Effector CD4-positive, alpha-beta T cell (primary cell): ENCODE results near the gene CIRBP.
A peak's percentile ranks its signal among the peaks of the same experiment; 100 is the strongest.
"Not testable (repeated sequence)": the region's sequence is repeated elsewhere in the genome, so short reads cannot be mapped to it uniquely, and the experiment has no call there.

Experiments
- DNase-seq: peaks from one replicate; pipeline ENCODE4 v3.0.0-alpha.2; 2020

CIRBP gene

DNA sequence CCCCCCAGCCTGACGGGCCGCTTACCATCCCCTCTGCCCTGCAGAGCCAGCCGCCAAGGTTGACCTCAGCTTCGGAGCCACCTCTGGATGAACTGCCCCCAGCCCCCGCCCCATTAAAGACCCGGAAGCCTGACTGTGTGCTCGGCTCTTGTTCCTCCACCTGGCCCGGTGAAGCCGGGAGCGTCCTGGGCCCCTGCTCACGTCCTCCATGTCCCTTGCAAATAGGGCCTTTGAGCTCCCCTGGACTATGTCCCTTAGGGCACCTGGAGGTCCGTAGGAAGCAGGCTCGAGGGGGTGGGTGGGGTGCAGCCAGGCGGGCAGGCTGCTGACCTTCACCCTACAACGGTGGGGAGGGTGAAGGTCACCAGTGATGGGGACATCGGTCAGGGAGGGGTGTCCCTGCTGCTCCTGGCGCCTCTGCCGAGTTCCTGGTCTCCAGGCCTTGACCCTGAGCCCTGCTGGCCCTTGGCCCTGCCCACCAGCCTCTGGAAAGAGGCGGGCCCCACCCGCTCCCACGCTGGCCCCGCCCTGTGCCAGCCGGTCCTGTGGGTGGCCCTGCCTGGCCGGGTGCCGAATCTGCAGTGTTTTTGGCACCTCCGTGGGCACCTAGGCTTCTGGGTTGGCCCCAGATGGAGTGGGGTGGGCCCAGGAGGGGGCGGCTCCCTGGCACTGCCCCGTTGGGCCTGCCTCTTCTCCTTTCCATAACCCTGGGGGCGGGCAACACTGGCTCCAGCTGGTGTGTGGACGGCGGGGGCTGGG is 24.3 kb upstream of the CIRBP start:
- DNase-seq = no peak

DNA sequence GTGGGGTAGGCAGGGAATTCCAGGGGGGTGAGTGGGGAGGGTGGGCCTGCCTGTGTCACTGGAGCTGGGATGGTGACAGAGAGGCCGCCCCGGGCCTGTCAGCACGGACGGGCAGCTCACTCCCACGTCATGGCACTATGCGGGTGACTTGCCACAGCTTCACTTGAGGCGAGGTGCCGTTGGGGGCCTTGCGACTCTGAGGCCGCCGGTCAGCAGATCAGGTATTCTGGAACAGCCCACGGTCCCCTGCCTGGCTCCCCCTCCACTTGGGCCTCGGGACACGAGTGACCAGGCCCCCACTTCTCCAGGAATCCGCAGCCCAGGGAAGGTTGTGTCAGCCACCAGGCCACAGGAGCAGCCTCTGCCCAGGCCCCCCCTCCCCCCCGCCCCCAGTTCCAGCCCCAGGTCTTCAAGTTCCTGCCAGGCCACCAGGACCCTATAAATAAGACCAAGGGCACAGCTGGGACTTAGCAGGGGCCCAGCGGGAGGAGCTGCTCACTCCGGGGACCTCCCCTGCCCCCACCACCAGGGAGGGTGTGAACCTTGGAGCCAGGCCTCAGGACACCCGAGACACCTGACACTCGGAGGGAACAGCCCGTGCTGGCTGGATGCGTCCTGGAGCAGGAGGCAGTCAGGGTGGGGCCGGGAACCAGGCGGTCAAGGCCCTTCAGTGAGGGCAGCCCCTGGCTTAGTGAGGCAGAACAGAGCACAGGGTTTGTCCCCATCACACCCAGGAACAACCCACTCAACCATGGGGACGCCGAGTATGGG is 23.5 kb upstream of the CIRBP start:
- DNase-seq = no peak

DNA sequence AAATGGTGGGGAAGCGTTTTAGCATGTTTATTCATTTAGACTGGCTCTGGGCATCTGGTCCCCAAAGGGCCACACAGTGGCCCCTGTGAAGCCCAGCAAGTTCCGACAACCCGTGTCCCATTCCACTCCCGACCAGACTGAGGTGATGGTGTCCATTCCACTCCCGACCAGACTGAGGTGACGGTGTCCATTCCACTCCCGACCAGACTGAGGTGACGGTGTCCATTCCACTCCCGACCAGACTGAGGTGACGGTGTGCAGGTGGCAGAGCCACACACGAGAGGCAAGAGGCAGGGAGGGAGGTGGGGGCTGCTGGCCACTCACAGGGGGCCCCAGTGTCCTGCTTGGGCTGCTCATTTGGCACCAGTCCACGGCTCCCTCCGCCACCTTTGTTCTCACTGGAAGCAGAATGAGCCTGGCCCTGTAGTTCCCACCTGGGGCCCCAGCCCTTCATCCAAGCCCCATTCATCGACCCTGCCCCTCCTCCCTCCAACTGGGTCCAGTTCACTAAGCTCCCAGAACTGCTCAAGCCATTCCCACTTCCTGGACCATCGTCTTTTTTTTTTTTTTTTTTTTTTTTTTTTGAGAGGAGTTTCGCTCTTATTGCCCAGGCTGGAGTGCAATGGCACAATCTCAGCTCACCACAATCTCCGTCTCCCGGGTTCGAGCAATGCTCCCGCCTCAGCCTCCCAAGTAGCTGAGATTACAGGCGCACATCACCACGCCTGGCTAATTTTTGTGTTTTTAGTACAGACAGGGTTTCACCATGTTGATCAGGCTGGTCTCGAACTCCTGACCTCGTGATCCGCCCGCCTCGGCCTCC is 22.7 kb upstream of the CIRBP start:
- DNase-seq = not testable (repeated sequence)

- DNase-seq = no peak
Measured at GRCh38 chr19:1247748-1248138, 21.4 kb upstream of the CIRBP start.

DNA sequence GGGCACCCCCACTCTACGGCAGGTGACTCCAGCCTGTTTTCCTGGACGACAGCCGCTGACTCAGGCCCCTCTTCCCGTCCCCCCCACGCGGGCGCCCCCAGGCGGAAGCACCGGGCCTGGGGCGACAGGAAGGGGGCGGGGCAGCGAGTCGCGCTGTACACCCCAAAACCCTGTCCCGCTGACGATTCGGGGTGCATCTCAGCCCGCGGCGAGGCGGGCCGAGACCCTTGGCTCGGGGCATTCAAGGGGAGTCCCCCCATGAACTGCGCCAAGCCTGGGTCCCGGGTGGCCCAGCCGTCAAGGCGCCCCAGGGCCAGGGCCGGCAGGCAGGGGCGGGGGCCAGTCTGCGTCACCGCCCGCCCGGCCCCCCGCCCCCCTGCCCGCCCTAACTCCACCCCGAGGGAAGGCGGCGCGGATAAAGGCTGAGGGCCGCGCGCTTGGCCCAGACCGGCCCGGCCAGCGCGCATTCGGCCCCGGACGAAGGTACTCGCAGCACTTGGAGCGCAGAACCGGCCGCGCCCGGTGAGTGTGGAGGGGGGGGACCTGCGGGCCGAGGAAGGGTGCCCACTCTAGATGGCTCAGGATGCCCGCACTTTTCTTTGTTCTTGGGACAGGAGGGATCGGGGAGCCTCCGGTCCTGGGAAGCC is 20.9 kb upstream of the CIRBP start, which contains the start of gene MIDN:
TSS of gene MIDN (plus strand) at position 445 of the 647 bp plus-strand sequence. CDS start 1,714 bp downstream, outside the sequence.
- peak; percentile 71 for DNase-seq

DNA sequence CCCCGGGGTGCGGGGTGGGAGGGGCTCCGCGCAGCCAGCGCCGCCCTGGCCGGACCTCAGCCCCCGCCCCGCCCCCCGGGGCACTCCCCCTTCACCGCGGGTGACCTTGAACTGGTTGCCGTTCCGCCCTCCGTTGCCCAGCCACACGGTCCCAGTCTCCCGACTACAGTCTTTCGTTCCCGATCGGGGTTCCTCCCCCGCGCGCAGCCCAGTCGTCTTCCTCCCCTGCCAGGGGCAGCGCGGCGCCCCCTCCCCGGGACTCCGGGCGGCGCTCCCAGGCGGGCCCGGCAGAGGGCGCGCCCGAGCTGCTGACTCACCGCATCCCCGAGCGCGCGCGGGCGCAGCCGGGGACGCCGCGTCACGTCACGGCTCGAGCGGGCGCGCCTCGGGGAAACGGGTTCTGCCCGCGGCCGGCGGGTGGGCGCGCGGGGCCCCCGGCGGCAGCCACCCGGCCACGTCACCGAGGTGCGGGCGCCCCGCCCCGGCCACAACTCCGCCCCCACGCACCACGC is 20.3 kb upstream of the CIRBP start:
- DNase-seq = peak; percentile 80

DNA sequence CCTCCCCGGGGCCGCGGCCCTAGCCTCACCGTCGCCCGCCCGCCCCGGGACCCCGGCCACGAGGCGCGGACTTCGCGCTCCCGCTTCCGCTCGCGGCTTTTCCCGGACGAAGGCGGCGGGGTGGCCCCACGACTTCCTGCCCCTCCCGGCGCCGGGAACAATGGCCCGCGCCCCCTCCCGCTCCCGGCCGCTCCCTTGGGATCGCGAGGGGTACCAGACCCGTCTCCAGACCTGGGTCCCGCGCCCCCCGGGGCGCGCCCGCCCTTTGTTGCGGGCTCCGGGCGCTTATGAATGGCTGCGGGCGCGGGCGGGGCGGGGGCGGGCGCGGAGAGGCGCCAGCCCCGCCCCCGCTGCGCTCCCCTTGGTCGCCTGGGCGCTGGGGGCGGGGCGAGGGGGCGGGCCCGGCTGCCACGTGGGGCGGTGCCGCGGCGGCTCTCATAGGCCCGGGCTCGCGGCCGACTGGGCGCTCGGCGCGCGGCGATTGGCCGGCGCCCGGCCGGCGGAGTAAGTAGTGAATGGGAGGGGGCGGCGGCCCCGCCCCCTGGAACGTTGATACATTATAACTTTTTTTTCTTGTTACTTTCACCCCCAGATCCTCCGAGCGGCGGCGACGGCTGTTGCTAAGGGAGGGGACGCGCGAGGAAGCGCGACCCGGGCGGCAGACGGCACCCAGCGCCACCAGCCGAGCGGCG is 19.7 kb upstream of the CIRBP start:
- DNase-seq = peak; percentile 86

DNA sequence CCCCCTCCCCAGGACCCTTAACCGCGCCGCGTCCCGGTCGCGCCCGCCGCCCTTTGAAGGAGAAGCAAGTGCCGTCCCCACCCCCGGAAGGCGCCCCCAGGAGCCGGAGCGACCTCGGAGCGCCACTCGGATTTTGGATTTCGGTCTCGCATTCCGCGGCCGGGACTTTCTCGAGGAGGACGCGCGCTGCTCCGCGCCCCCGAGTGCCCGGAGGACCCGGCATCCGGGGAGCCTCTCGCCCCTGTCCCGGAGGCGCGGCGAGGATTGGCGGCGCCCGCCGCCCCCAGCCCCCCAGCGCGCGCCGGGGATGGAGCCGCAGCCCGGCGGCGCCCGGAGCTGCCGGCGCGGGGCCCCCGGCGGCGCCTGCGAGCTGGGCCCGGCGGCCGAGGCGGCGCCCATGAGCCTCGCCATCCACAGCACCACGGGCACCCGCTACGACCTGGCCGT is 19.1 kb upstream of the CIRBP start:
- no peak for DNase-seq

GRCh38 chr19:1250437-1251260 is 18.5 kb upstream of the CIRBP start:
- peak; percentile 55 for DNase-seq

GRCh38 chr19:1251330-1252220 is 17.6 kb upstream of the CIRBP start:
- DNase-seq = peak; percentile 59

DNA sequence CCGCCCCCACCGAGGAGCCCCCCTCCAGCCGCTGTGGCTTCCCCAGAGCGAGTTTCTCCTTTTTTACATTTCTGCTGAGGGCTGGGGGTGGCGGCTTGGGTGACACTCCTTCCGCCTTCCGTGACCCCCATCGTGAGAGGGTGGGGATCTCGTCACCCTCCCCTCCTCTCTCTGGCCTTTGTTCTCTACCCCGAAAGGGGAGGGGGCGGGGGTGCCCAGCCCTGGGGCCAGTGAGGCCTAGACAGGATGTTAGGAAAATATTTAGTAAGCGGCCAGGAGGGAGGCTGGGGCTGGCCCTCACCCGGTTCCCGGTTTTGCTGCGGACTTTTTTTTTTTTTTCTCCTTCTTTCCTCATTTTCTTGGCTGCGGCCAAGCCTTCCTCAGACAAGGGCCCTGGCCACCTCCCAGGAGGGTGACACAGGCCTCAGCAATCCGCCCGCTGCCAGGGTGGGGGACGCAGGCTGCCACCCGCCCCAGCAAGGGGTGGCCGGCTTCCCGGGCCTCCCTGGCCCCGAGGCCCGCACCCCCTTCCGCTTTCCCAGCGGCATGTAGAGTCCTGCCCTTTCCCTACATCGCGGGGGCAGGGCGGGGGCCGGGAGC is 16.8 kb upstream of the CIRBP start:
- peak; percentile 52 for DNase-seq

DNA sequence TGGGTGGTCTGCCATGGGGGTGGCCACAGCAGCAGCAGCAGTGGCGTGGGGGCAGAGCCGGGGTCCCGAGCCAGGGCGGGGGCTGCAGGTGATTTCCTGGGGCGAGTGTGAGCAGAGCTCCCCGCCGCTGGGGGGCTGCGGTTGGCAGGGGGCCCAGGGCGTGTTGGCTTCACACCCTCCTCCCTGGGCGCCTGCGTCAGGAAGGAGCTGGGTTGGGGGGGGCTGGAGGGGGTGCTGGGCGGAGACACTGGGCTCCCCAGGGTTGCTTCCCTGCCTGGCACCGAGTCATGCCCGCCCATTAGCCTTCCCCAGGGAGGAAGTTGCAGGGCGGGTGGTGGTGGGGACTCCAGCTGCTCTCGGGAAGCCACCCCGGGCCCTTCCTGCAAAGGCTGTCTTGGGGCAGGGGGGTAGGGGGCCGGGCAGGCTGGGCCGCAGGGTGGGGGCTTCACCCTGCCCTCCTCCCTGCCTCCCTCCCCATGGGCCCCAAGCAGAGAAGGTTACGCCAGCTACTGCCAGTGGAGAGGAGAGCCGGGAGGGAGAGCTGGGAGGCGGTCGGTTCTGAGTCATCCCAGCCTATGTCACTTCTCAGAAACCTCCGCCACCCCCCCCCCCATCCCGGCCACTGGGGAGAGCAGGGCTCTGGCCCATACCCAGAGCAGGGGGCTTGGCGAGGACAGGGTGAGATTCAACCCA is 16.2 kb upstream of the CIRBP start:
- DNase-seq = peak; percentile 67

GRCh38 chr19:1253514-1254080 is 15.5 kb upstream of the CIRBP start:
- no peak for DNase-seq

DNA sequence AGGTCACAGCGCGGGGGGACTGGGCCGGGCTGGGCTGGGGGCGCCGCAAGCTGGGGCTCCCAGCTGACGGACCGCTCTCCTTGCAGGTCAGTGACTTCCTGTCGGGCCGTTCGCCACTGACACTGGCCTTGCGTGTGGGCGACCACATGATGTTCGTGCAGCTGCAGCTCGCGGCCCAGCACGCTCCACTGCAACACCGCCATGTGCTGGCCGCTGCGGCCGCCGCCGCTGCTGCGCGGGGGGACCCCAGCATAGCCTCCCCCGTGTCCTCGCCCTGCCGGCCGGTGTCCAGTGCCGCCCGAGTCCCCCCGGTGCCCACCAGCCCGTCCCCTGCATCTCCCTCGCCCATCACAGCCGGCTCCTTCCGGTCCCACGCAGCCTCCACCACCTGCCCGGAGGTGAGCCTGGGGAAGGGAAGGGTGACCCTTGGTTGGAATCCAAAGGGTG is 15.0 kb upstream of the CIRBP start:
- no peak for DNase-seq

DNA sequence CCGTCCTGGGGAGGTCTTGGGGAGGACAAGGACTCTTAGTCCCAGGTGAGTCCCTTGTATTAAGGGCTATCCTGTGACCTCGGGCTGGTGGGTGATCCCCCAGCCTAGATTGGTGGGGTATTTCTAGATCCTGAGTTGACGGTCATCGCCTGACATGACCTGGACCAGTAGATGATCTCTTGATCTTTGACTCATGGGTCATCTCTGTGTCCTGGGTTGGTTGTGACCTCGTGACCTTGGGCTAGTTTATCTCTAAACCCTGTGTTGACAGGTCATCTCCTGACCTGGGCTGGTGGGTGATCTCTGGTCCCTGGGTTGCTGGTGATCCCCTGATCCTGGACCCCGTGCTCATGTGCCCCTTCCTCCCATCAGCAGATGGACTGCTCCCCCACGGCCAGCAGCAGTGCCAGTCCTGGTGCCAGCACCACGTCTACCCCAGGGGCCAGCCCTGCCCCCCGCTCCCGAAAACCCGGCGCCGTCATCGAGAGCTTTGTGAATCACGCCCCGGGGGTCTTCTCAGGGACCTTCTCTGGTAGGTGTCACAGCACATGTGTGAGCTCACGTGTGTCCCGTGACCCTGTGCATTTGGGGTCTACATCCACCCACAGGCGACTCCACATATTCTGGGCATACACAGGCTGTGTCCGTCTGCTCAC is 14.5 kb upstream of the CIRBP start:
- no peak for DNase-seq

- no peak for DNase-seq
Measured at GRCh38 chr19:1255186-1256161, 13.7 kb upstream of the CIRBP start.
